HT1080 (cell line): Measurements from ENCODE around the gene TP53I11. TPM values are rescaled to one million over a fixed set of nuclear protein-coding genes. Genes with fewer than 3 reads are reported as not detected.

Experiments used
- DNase-seq: peaks from one replicate; pipeline ENCODE4 v3.0.0-alpha.2; 2015; ENCODE audit warnings: low read depth
- total RNA-seq: library from RNA; depleted of rRNA; stranded (reverse); fragments of >200 nt; shearing (Covaris generic); gene quantifications from 2 replicates; pipeline ENCODE4 v1.2.3, GENCODE V29; 2014; rRNA removed

Gene TP53I11
- total RNA-seq, 1 experiment from 2014 or later = 0.11 TPM

DNA sequence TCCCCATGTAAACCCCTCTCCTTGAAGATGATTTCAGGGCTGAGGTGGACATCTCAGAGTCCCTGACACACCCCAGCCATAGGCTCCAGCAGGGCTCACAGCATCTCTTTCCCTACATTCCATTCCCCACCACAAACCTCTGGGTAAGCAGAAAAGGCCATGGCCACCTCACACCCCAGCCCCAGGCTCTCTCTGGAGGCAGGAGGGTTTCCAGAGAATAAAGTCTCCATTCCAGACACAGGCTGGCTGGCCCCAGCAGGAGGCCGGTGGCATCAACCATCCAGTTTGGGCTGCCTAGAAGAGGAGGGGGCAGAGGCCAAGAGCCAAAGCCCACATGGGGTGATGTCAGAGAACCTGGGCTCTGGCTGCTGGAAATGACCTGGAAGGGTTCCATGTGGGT lies 61.4 kb downstream of the TP53I11 start:
- DNase-seq = no peak

DNA sequence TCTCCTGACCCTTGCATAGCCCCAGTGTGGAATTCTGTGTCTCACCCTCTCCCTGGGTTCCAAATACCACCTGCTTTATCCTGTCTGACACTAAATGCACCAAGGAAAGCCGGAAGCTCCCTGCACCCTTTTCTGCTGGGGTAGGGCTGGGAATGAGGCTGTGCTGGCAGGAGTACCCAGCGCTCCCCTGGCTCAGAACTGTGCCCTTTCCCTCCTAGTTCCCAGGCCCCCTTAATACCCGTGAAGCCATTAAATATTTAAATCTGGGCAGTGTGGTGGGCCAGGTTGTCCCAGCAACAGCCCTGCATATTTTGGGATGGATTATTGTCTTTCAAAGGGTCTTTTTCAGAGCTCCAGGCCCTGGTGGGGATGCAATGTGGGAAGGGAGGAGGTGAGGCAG lies 63.0 kb downstream of the TP53I11 start:
- DNase-seq = no peak

DNA sequence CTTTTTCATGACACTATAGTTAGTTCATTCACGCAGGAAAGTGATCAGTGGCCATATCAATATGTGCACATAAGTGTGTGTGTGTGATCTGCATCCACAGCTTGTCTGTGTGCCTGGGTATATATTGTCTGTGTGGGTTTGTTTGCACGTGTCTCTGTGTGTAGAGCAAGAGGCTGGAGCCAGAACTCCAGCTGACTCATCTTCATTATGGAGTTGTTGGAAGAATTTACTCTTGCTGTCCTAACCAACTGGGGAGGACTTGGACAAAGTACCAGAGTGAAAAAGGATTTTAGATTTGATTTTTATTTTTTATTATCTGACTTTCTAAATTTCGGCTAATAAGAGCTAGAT lies 63.9 kb downstream of the TP53I11 start:
- no peak for DNase-seq

DNA sequence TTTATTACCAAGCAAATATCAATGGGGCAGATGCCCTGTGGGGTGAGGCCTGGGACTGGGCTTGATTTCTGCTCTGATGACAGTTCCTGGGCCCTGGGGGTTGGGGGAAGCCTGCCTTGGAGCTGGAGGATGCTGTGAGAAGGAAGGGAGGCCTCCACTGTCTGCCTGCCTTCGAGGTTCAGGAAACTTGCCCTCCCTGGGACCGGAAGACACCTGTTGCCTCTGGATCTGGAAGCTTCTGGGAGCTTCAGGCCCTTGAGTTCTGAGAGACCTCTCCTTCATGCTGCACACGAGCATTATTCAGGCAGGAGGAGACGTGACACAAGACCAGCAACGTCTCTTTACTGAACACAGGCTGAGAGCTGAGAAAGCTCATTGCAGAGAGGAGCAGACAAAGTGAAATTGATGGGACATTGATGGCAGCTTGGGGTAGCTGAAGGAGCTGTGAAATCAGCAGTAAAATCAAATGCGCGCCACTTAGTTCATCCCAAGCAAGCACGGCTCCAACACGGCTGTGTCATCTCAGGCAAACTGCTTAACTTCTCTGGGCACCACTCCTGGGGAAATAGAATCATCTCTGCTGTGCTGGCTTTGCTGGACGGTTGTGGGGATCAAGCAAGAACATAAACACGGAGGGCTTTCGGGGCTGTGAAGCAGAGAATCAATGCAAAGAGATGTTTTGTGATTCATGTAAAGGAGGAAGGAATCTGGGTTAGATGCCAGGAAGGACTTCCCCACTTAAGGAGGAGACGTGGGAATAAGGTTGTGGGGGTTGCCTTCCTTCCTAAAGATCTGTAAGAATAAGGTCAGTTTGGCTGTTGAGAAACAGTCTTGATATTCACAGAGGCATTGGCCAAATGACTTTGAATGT lies 64.5 kb downstream of the TP53I11 start:
- DNase-seq = no peak

DNA sequence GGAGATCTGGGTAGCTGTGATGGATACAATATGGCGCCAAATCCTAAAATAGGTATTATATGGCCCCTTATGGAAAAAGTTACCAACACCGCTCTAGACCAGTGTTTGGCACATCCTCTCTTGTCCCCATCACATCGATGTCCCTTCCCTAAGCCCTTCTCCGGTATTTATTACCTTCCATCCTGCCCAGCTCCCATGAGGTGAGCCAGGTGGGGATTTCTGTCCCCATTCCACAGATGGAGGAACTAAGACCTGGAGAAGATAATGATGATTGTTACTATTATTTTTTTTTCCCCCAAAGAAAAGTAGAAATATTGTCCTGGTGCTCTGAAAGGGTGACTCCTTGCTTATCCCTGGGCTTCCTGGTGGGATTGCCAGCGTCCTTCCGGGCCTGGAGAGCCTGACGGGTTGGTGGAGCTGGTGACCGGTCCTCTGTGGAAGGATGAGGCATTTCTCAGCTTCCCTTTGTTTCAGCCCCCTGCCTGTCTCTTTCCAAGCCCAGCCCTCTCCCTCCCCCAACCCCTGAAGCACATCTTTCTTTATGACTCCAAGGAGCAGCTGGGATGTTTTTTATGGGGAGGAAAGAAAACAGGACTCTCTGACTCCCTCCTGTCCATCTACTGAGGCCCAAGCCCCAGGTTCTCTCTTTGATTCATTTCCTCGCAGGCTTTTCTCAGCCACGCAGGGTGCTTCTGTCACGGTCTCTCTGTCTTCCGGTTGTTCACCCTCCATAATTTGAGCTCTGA lies 65.4 kb downstream of the TP53I11 start:
- DNase-seq = no peak

DNA sequence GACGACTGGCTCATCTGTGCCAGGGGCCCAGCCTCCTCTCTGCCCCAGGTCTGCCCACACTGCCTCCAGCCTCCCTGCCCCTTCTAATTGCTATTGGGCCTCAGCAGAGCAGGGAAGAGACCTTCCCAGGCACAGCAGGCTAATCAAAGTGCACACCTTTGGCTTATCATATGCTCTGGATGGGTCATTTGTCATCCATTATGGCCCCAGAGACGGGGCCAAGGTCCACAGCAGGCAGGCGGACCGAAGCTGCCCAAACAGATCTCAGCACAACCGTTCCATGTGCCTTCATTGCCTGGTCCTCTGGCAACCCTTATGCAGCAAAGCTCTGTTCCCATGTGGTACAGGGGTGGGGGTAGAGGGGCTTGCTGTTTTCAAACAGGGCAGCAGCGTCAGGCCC lies 66.6 kb downstream of the TP53I11 start:
- no peak for DNase-seq

DNA sequence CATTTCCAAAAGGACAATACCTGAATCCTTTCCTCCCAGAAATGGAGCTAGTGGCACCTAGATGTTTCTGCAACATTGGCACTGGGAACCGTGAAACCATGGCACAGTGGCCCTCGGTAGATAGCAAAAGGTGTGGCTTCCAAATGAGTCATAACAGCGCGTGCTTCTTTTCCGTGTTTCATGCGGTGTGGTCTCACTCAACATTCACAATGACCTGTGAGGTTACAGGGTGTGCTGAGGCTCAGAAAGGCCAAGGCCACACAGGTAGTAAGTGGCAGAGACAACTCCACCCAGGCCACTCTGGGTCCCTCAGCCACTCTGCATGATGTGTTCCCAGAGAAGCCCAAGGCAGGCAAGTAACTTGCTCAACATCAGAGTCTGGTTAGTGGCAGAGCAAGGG lies 67.4 kb downstream of the TP53I11 start:
- no peak for DNase-seq

Other genes with a start within 250 kb of the TP53I11 start
- gene TSPAN18, start 223.9 kb downstream of the TP53I11 start, total RNA-seq = not detected in 2 replicates
- gene PRDM11, start 195.8 kb upstream of the TP53I11 start, total RNA-seq = 8.4 and 10.2 TPM in 2 replicates